Common myeloid progenitor, CD34-positive (primary cell): ENCODE data around the gene CD300LF.

Experiments
- CTCF ChIA-PET: fragments of 350-600 bp; sonication (Branson Sonifier 250); formaldehyde crosslinking; loops from one replicate; lab custom pipeline; 2021; ENCODE audit warnings: antibody characterized with exemption; lab: Charles Lee
- POLR2A ChIA-PET: fragments of 350-600 bp; sonication (Branson Sonifier 250); formaldehyde crosslinking; loops from one replicate; lab custom pipeline; 2021; ENCODE audit warnings: antibody characterized with exemption; lab: Charles Lee
- DNase-seq, 3 donors: peaks; one replicate each; pipeline versions ENCODE4 v3.0.0 to v3.0.0-alpha.2; 2013
- H3K27ac ChIP-seq, 2 experiments: 1 replicate in 1 of 2; 2 replicates in 1 of 2; pipeline ENCODE4 v1.7.0; 2013; ENCODE audit warnings: inconsistent platforms in 2 of 2, low read length in 2 of 2, mild to moderate bottlenecking in 2 of 2, low read depth in 1 of 2, moderate library complexity in 1 of 2; ENCODE audit not compliant: severe bottlenecking in 2 of 2, insufficient read depth in 1 of 2, poor library complexity in 1 of 2
- H3K27me3 ChIP-seq, 5 experiments: replicated peaks in 2 of 5; 1 replicate in 3 of 5; 2 replicates in 2 of 5; pipeline versions ENCODE4 v1.6.1 to v1.7.0; 2013; ENCODE audit warnings: low read length in 4 of 5, mild to moderate bottlenecking in 2 of 5, moderate library complexity in 2 of 5, inconsistent platforms in 1 of 5; ENCODE audit not compliant: insufficient read depth in 5 of 5, control insufficient read depth in 4 of 5
- H3K36me3 ChIP-seq, 4 experiments: 1 replicate in 2 of 4; 2 replicates in 2 of 4; pipeline versions ENCODE4 v1.6.1 to v1.7.0; 2013; ENCODE audit warnings: low read length in 3 of 4, control low read depth in 1 of 4, mild to moderate bottlenecking in 1 of 4; ENCODE audit not compliant: control insufficient read depth in 4 of 4, insufficient read depth in 4 of 4
- H3K4me1 ChIP-seq, 4 experiments: 1 replicate in 3 of 4; 2 replicates in 1 of 4; pipeline versions ENCODE4 v1.6.1 to v1.7.1; 2013; ENCODE audit warnings: low read length in 3 of 4, mild to moderate bottlenecking in 3 of 4, control low read depth in 1 of 4, inconsistent platforms in 1 of 4, moderate library complexity in 1 of 4; ENCODE audit not compliant: control insufficient read depth in 4 of 4, insufficient read depth in 4 of 4; ENCODE audit errors: control extremely low read depth in 1 of 4
- H3K4me3 ChIP-seq, 7 experiments: 1 replicate in 4 of 7; 2 replicates in 3 of 7; pipeline versions ENCODE4 v1.5.1 to v1.7.0; 2013; ENCODE audit warnings: mild to moderate bottlenecking in 7 of 7, low read length in 6 of 7, moderate library complexity in 6 of 7, inconsistent platforms in 2 of 7, low read depth in 2 of 7, control low read depth in 1 of 7; ENCODE audit not compliant: insufficient read depth in 4 of 7, control insufficient read depth in 1 of 7; ENCODE audit errors: extremely low read depth in 1 of 7
- H3K9me3 ChIP-seq, 5 experiments: 1 replicate in 4 of 5; 2 replicates in 1 of 5; pipeline versions ENCODE4 v1.6.1 to v1.7.1; 2013; ENCODE audit warnings: low read length in 4 of 5, mild to moderate bottlenecking in 2 of 5, inconsistent platforms in 1 of 5, low read depth in 1 of 5, moderate library complexity in 1 of 5; ENCODE audit not compliant: control insufficient read depth in 4 of 5, insufficient read depth in 2 of 5; ENCODE audit errors: control extremely low read depth in 1 of 5
- WGBS: methylation state at CpG from one replicate; pipeline ENCODE4 v1.1.5; 2013; ENCODE audit not compliant: insufficient coverage; 5-methylcytosine and 5-hydroxymethylcytosine counted together

CD300LF gene

GRCh38 chr17:74758848-74759168 lies 46.1 kb upstream of the CD300LF start:
- Histone ChIP-seq H3K36me3 (peaks cover 0 to 33% (median 13%) of the 10 kb centered on the region in 4 experiments), H3K4me1 (peaks cover 8 to 80% (median 67%) of the 10 kb centered on the region in 4 experiments), H3K27ac (peak overlapping the region in 1 of 2 experiments; percentile 76), H3K4me3 (peak overlapping the region in 5 of 7 experiments; percentile 40 to 65 (median 45)), H3K9me3 (no peaks in the 10 kb centered on the region), H3K27me3 (no peaks in the 10 kb centered on the region)
- ChIA-PET POLR2A (interaction anchor here (0.6 to 6.0 kb wide), 10 partner anchors 9 to 101 kb away, joined by 3 to 71 read pairs (median 5); partner anchors contain the start of genes NAT9, NHERF1 and RAB37), CTCF (interaction anchor here (1.1 to 11.0 kb wide), 14 partner anchors 8 to 200 kb away, joined by 3 to 175 read pairs (median 15); partner anchors contain the start of genes NAT9, NHERF1 and RAB37)
- WGBS = 0% methylated on average over 1 of the region's 2 CpGs
- DNase-seq = peak; percentile 52 to 82 (median 81)

- Histone ChIP-seq H3K27ac (peak overlapping the region in 1 of 2 experiments; percentile 76), H3K27me3 (no peaks in the 10 kb centered on the region), H3K9me3 (no peaks in the 10 kb centered on the region), H3K4me1 (peaks cover 8 to 79% (median 68%) of the 10 kb centered on the region in 4 experiments), H3K4me3 (peak overlapping the region in 5 of 7 experiments; percentile 40 to 65 (median 45)), H3K36me3 (peaks cover 0 to 29% (median 10%) of the 10 kb centered on the region in 4 experiments)
- DNase-seq = no peak
- ChIA-PET POLR2A (interaction anchor here (0.9 to 6.0 kb wide), 3 partner anchors 9 to 24 kb away, joined by 3 to 71 read pairs (median 25); partner anchors contain the start of genes NHERF1 and RAB37), CTCF (interaction anchor here (0.7 to 11.0 kb wide), 10 partner anchors 8 to 101 kb away, joined by 3 to 175 read pairs (median 15); partner anchors contain the start of genes NAT9, NHERF1 and RAB37)
- 38% methylated on average over 21 of the region's 26 CpGs for WGBS
Measured at GRCh38 chr17:74757931-74758847, 45.5 kb upstream of the CD300LF start.

- H3K27me3 ChIP-seq = no peaks in the 10 kb centered on the region
- WGBS = 43% methylated on average over 1 of the region's 3 CpGs
- POLR2A ChIA-PET = interaction anchor here (6.0 kb wide), 1 partner anchor 8 kb away, joined by 71 read pairs; the partner anchor contains the start of gene NHERF1
- peak overlapping the region; percentile 40 to 76 for H3K27ac ChIP-seq
- H3K36me3 ChIP-seq = peaks cover 0 to 31% (median 10%) of the 10 kb centered on the region in 4 experiments
- H3K4me3 ChIP-seq = peak overlapping the region in 4 of 7 experiments; percentile 44 to 65 (median 50)
- peaks cover 13 to 85% (median 73%) of the 10 kb centered on the region in 4 experiments for H3K4me1 ChIP-seq
- H3K9me3 ChIP-seq = no peaks in the 10 kb centered on the region
- DNase-seq = no peak
- CTCF ChIA-PET = interaction anchor here (0.7 to 11.0 kb wide), 7 partner anchors 7 to 101 kb away, joined by 3 to 175 read pairs (median 58); partner anchors contain the start of genes NAT9, NHERF1 and RAB37
Measured at GRCh38 chr17:74757502-74757901, 44.8 kb upstream of the CD300LF start.

GRCh38 chr17:74756891-74757290 lies 44.2 kb upstream of the CD300LF start:
- Histone ChIP-seq H3K4me3 (peak overlapping the region in 3 of 7 experiments; percentile 19 to 55 (median 42)), H3K27me3 (no peaks in the 10 kb centered on the region), H3K4me1 (peaks cover 14 to 91% (median 79%) of the 10 kb centered on the region in 4 experiments), H3K9me3 (no peaks in the 10 kb centered on the region), H3K27ac (peak overlapping the region; percentile 40 to 76), H3K36me3 (peaks cover 0 to 28% (median 11%) of the 10 kb centered on the region in 4 experiments)
- 35% methylated on average over 3 of the region's 3 CpGs for WGBS
- POLR2A ChIA-PET = interaction anchor here (1.1 kb wide), 1 partner anchor 9 kb away, joined by 4 read pairs; the partner anchor contains the start of gene NHERF1
- no peak for DNase-seq
- CTCF ChIA-PET = interaction anchor here (0.8 to 11.0 kb wide), 8 partner anchors 11 to 100 kb away, joined by 3 to 175 read pairs (median 6); partner anchors contain the start of genes NAT9, NHERF1 and RAB37

- no peaks in the 10 kb centered on the region for H3K27me3 ChIP-seq
- POLR2A ChIA-PET = interaction anchor here (0.7 kb wide), 1 partner anchor 839 kb away, joined by 3 read pairs; no protein-coding TSS in a partner anchor
- H3K27ac ChIP-seq = no peak overlapping the region
- H3K4me1 ChIP-seq = peaks cover 19 to 91% (median 82%) of the 10 kb centered on the region in 4 experiments
- WGBS = 97% methylated on average over 8 of the region's 8 CpGs
- no peak for DNase-seq
- CTCF ChIA-PET = interaction anchor here (0.9 to 11.0 kb wide), 6 partner anchors 9 to 96 kb away, joined by 3 to 175 read pairs (median 31); partner anchors contain the start of genes NAT9, NHERF1 and RAB37
- peaks cover 0 to 19% (median 10%) of the 10 kb centered on the region in 4 experiments for H3K36me3 ChIP-seq
- no peak overlapping the region for H3K4me3 ChIP-seq
- no peaks in the 10 kb centered on the region for H3K9me3 ChIP-seq
Measured at GRCh38 chr17:74755533-74755932, 42.8 kb upstream of the CD300LF start.

GRCh38 chr17:74754832-74755231 lies 42.1 kb upstream of the CD300LF start:
- Histone ChIP-seq H3K27ac (no peak overlapping the region), H3K4me1 (peaks cover 19 to 91% (median 82%) of the 10 kb centered on the region in 4 experiments), H3K9me3 (no peaks in the 10 kb centered on the region), H3K36me3 (peaks cover 0 to 19% (median 10%) of the 10 kb centered on the region in 4 experiments), H3K27me3 (no peaks in the 10 kb centered on the region), H3K4me3 (no peak overlapping the region)
- ChIA-PET CTCF (interaction anchor here (0.7 to 11.0 kb wide), 10 partner anchors 8 to 28 kb away, joined by 3 to 175 read pairs (median 5); partner anchors contain the start of genes NAT9, NHERF1 and RAB37), POLR2A (interaction anchor here (0.7 to 1.2 kb wide), 2 partner anchors 11 to 26 kb away, joined by 3 to 7 read pairs; no protein-coding TSS in a partner anchor)
- no peak for DNase-seq
- 97% methylated on average over 3 of the region's 3 CpGs for WGBS
